Lower leg skin (tissue), 4 donors: ENCODE measurements around the gene ARMCX1. TPM values are rescaled to one million over a fixed set of nuclear protein-coding genes. Genes with fewer than 3 reads are reported as not detected.
"Not testable (repeated sequence)": the region's sequence is repeated elsewhere in the genome, so short reads cannot be mapped to it uniquely, and the experiment has no call there.

Source experiments
- DNase-seq, 2 donors: peaks; one replicate each; pipeline ENCODE4 v3.0.0-alpha.2; 2019; ENCODE audit warnings: low spot score in 2 of 2
- H3K4me3 ChIP-seq: fragments of 200-600 bp; sonication (generic); 2 replicates; pipeline ENCODE4 v1.5.1; 2017; ENCODE audit warnings: mild to moderate bottlenecking, low read depth; ENCODE audit not compliant: poor library complexity, severe bottlenecking
- POLR2A ChIP-seq, 2 donors: fragments of 450-650 bp; IDR thresholded peaks; one replicate each; pipeline ENCODE4 v1.6.1; 2016 to 2017; ENCODE audit warnings: antibody characterized with exemption in 2 of 2, mild to moderate bottlenecking in 1 of 2, moderate library complexity in 1 of 2
- WGBS, 2 donors: methylation state at CpG; one replicate each; pipeline ENCODE4 v1.1.5; 2018; 5-methylcytosine and 5-hydroxymethylcytosine counted together
- intact Hi-C: fragments of 100-400 bp; cut with DNase I; formaldehyde crosslinking; loops from one replicate; pipeline ENCODE4 v1.15.0; 2023; ENCODE audit warnings: low total_unique reads
- total RNA-seq, 4 donors: library from RNA; depleted of rRNA; stranded (reverse); fragments of >200 nt; gene quantifications; one replicate each; pipeline ENCODE4 v1.1.0, GENCODE V29; 2016
- TF ChIP-seq, protein P1 (sequence below), 3 donors: fragments of 450-650 bp; IDR thresholded peaks; one replicate each; pipeline ENCODE4 v1.5.1; 2016; ENCODE audit warnings: antibody characterized with exemption in 3 of 3, mild to moderate bottlenecking in 3 of 3, moderate library complexity in 2 of 3

The ARMCX1 gene
- 10 to 100 TPM; 16.2 to 20.9 (median 18.7) TPM for total RNA-seq

DNA sequence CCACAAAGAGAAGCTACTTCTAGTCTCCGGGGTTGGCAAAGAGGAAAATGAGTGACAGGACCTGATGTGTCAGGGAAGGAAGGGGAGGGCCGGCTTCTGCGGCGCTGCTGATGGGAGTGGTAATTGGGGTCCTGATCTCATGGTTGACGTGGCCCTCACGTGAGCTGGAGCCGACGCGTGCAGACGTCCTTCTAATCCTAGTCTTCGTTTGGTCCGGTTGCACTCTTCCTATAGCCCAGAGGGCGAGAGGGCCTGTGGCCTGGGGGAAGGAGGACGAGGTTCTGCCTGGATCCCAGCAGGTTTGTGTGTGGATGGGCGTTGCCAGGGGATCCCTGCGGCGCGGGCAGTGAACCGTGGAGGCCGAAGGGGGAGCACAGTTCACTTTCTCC, at the start of gene ARMCX1:
Gene ARMCX1, plus strand, starts transcription at position 186 of the 389 bp plus-strand sequence. CDS start 2,384 bp downstream, outside the sequence.
- TF ChIP-seq, protein P1, sequence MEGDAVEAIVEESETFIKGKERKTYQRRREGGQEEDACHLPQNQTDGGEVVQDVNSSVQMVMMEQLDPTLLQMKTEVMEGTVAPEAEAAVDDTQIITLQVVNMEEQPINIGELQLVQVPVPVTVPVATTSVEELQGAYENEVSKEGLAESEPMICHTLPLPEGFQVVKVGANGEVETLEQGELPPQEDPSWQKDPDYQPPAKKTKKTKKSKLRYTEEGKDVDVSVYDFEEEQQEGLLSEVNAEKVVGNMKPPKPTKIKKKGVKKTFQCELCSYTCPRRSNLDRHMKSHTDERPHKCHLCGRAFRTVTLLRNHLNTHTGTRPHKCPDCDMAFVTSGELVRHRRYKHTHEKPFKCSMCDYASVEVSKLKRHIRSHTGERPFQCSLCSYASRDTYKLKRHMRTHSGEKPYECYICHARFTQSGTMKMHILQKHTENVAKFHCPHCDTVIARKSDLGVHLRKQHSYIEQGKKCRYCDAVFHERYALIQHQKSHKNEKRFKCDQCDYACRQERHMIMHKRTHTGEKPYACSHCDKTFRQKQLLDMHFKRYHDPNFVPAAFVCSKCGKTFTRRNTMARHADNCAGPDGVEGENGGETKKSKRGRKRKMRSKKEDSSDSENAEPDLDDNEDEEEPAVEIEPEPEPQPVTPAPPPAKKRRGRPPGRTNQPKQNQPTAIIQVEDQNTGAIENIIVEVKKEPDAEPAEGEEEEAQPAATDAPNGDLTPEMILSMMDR (IDR thresholded peaks at IDR 0.05): no peak
- no peak for TF ChIP-seq POLR2A (IDR thresholded peaks at IDR 0.05)
- intact Hi-C loops: no loop called here
- peak within 1 kb of the TSS; percentile 48 for H3K4me3 ChIP-seq
- peak; percentile 71 to 94 for DNase-seq
- WGBS, 2 donors: 1 to 23% methylated on average over 15 to 20 of the region's 20 CpGs

DNA sequence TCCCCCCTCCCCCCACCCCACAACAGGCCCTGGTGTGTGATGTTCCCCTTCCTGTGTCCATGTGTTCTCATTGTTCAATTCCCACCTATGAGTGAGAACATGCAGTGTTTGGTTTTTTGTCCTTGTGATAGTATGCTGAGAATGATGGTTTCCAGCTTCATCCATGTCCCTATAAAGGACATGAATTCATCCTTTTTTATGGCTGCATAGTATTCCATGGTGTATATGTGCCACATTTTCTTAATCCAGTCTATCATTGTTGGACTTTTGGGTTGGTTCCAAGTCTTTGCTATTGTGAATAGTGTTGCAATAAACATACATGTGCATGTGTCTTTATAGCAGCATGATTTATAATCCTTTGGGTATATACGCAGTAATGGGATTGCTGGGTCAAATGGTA, 47.4 kb upstream of the ARMCX1 start:
- 100% methylated on average over 1 of the region's 1 CpG for WGBS, 2 donors
- intact Hi-C loops, DNase-seq, H3K4me3 ChIP-seq: not testable (repeated sequence)

DNA sequence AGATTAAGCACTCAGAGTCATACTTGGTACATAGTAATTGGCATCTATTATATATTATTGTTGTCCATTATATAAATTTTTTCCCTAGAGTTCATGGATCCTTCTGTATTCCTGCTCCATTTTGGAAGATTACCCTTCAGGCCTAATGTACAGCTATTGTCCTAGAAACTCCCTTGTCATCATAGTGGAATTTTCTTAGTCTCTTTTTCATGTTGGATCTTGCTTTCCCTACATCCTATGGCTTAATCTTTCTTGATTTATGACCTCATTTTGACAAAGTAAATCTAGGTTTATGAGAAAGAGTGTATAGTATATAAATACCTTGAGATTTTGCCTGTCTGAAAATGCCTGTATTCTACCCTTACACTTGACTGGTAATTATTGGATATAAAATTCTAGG, 43.0 kb upstream of the ARMCX1 start:
- intact Hi-C loops: no loop called here
- TF ChIP-seq POLR2A (IDR thresholded peaks at IDR 0.05): no peak
- TF ChIP-seq, protein P1 (IDR thresholded peaks at IDR 0.05): no peak
- no peak overlapping the region for H3K4me3 ChIP-seq
- DNase-seq: no peak

DNA sequence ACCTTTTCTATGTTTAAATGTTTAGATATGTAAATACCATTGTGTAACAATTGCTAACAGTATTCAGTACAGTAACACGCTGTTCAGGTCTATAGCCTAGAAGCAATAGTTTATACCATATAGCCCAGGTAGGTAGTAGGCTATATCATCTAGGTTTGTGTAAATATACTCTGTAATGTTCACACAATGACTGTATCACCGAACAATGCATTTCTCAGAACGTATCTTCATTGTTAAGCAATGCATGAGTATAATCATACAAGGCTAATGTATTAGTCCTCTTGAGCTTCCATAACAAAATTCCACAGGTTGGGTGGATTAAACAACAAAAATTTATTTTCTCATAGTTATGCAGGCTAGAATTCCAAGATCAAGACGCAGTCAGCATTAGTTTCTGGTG, 42.4 kb upstream of the ARMCX1 start:
- intact Hi-C loops: no loop called here
- TF ChIP-seq, protein P1 (IDR thresholded peaks at IDR 0.05): no peak
- TF ChIP-seq POLR2A (IDR thresholded peaks at IDR 0.05): no peak
- 84 to 93% methylated on average over 4 of the region's 4 CpGs for WGBS, 2 donors
- no peak for DNase-seq
- H3K4me3 ChIP-seq: no peak overlapping the region

DNA sequence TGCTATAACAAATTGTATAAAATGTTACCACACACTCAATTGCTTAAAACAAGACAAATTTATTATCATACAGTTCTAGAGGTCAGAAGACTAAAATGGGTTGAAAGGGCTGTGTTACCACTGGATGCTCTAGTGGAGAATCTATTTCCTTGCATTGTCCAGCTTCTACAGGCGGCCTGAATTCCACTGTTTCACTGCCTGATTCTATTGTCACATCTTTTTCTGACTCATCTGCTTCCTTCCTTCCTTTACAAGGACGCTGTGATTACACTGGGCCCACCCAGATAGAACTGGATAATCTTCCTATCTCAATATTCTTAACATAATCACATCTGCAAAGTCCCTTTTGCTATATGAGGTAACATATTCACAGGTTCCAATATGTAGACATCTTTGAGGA, 19.4 kb upstream of the ARMCX1 start:
- DNase-seq: no peak
- TF ChIP-seq POLR2A (IDR thresholded peaks at IDR 0.05): no peak
- TF ChIP-seq, protein P1 (IDR thresholded peaks at IDR 0.05): no peak
- intact Hi-C loops: no loop called here
- no peak overlapping the region for H3K4me3 ChIP-seq
- 57 to 74% methylated on average over 2 of the region's 2 CpGs for WGBS, 2 donors

DNA sequence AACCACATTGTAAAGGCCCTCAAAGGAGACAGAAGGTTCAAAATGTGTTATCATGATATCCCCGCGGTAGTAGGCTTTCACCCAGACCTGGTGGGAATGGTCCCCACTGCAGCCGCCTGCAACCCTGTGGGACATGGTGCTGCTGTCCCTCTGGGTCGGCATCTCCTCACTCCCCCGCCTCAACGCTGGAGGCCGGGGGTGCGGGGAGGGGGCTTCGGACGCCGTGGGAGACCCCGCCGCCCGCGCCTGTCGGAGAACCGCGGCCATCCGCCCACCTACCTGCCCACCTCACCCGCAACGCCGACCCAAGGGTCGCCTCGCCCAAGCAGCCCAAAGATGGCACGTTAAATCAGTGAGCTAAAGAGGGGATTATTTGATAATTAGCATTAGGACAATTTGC, 11.2 kb upstream of the ARMCX1 start:
- intact Hi-C loops: no loop called here
- 89 to 96% methylated on average over 23 to 24 of the region's 25 CpGs for WGBS, 2 donors
- no peak for DNase-seq
- no peak overlapping the region for H3K4me3 ChIP-seq
- TF ChIP-seq, protein P1 (IDR thresholded peaks at IDR 0.05): no peak
- no peak for TF ChIP-seq POLR2A (IDR thresholded peaks at IDR 0.05)
